ENCODE results near the gene CUL3. TPM values are rescaled to one million over a fixed set of nuclear protein-coding genes. Genes with fewer than 3 reads are reported as not detected.

Gene CUL3
- total RNA-seq, 2 experiments from 2014 or later: 115 TPM

DNA sequence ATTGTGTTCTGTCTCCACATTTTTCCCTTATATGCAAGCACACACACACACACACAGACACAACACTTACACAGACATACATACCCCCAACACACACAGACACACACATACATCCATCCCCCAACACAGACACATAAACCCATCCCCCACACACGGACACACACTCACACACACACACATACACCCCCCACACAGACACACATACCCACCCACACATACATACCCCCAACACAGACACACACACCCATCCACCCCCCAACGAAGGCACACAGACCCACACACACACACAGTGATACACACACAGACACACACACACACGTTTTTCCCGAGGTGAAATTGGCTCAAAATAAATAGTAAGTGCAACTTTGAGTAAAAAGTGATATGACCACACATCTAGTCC is 41.6 kb upstream of the CUL3 start:
- DNase-seq: no peak

DNA sequence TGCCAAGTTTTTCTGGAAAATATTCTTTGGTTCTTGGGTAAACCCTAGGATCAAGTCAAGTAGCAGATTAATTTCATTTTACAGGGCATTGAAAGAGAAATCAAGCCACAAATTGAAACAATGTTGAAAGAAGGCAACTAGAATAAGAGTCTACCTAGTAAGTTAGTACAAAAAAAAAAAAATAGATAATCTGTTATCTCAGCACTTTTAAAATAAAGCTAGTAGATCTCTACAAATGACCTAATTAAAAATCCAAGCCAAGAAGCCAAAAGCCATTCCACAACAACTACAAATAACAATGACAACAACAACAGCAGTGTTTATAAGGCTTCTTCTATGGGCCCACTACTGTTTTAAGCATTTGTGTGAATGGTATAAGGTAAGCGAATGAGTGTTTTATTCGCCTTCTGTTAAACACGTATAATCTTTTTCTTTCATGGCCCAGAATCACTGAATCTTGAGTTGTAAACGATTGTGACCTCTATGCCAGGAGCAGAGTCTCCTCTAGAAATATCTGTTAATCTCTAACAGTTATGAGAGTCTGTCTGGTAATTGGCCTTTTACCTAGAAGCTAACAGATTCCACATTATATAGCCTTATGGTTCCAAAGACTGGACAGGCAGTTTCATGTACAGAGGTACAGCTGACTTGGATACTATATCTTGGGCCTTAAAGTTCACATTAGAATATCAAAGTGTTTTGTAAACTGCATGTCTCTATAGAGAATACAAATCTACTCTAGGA is 28.6 kb upstream of the CUL3 start:
- ChIA-PET POLR2A (no interaction called here), CTCF (no interaction called here)
- ATAC-seq (ENCODE audit: poor library complexity) (no peak), DNase-seq (no peak)
- no peaks in the 10 kb centered on the region for H3K27me3 Mint-ChIP-seq
- H3K9me3 Mint-ChIP-seq: no peaks in the 10 kb centered on the region
- TF ChIP-seq, protein P1, sequence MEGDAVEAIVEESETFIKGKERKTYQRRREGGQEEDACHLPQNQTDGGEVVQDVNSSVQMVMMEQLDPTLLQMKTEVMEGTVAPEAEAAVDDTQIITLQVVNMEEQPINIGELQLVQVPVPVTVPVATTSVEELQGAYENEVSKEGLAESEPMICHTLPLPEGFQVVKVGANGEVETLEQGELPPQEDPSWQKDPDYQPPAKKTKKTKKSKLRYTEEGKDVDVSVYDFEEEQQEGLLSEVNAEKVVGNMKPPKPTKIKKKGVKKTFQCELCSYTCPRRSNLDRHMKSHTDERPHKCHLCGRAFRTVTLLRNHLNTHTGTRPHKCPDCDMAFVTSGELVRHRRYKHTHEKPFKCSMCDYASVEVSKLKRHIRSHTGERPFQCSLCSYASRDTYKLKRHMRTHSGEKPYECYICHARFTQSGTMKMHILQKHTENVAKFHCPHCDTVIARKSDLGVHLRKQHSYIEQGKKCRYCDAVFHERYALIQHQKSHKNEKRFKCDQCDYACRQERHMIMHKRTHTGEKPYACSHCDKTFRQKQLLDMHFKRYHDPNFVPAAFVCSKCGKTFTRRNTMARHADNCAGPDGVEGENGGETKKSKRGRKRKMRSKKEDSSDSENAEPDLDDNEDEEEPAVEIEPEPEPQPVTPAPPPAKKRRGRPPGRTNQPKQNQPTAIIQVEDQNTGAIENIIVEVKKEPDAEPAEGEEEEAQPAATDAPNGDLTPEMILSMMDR (IDR thresholded peaks at IDR 0.05): no peak
- no peak overlapping the region for H3K27ac ChIP-seq (ENCODE audit: low read depth in 1 of 2, low read length in 2 of 2)
- H3K36me3 Mint-ChIP-seq (ENCODE audit: low read depth): no peaks in the 10 kb centered on the region
- intact Hi-C loops (cut with DNase I, micrococcal nuclease): no loop called here
- H3K9me3 ChIP-seq (ENCODE audit: control insufficient read depth in 1 of 2, insufficient read depth in 1 of 2, low read length in 2 of 2): no peaks in the 10 kb centered on the region
- no peak overlapping the region for H3K4me3 ChIP-seq (ENCODE audit: low read length)
- no peak overlapping the region for H3K27ac Mint-ChIP-seq
- no peak overlapping the region for H3K4me3 Mint-ChIP-seq
- H3K4me1 Mint-ChIP-seq (ENCODE audit: low read depth): no peaks in the 10 kb centered on the region
- H3K27me3 ChIP-seq (ENCODE audit: control insufficient read depth in 1 of 2, insufficient read depth in 2 of 2, low read length in 2 of 2): no peaks in the 10 kb centered on the region
- no peaks in the 10 kb centered on the region for H3K4me1 ChIP-seq (ENCODE audit: insufficient read depth, low read length)
- no peaks in the 10 kb centered on the region for H3K36me3 ChIP-seq (ENCODE audit: insufficient read depth, low read length)

More for the DNA sequence above, 41.6 kb upstream of the CUL3 start:
- Mint-ChIP-seq H3K9me3 (no peaks in the 10 kb centered on the region), H3K27ac (no peak overlapping the region), H3K4me3 (no peak overlapping the region), H3K36me3 (ENCODE audit: low read depth) (no peaks in the 10 kb centered on the region), H3K4me1 (ENCODE audit: low read depth) (no peaks in the 10 kb centered on the region), H3K27me3 (no peaks in the 10 kb centered on the region)
- ATAC-seq (ENCODE audit: poor library complexity): no peak
- no peak overlapping the region for H3K27ac ChIP-seq (ENCODE audit: low read depth in 1 of 2, low read length in 2 of 2)
- CTCF ChIA-PET: no interaction called here
- intact Hi-C loops (cut with DNase I, micrococcal nuclease): no loop called here
- H3K27me3 ChIP-seq (ENCODE audit: control insufficient read depth in 1 of 2, insufficient read depth in 2 of 2, low read length in 2 of 2): no peaks in the 10 kb centered on the region
- H3K9me3 ChIP-seq (ENCODE audit: control insufficient read depth in 1 of 2, insufficient read depth in 1 of 2, low read length in 2 of 2): no peaks in the 10 kb centered on the region
- H3K4me3 ChIP-seq (ENCODE audit: low read length): no peak overlapping the region
- POLR2A ChIA-PET: no interaction called here
- TF ChIP-seq, protein P1 (IDR thresholded peaks at IDR 0.05): no peak
- no peaks in the 10 kb centered on the region for H3K36me3 ChIP-seq (ENCODE audit: insufficient read depth, low read length)
- H3K4me1 ChIP-seq (ENCODE audit: insufficient read depth, low read length): no peaks in the 10 kb centered on the region

DNA sequence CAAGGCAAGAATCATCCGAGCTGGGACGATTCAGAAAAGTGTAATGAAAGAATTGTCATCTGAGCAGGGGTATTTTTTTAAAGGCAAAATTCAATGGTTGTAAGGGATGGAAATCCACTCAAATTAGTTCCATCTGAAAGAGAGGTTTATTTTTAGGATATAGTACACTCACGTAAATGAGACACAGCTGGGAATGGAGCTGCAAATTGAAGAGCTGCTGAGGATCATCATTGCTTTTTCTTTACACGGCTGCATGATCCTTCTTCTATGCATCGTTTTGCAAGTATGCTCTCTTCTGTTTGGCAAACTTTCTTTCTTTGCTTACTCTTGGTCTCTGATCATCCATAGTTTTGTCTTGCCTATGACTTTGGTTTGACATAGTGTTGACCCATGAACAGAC is 27.4 kb upstream of the CUL3 start:
- ATAC-seq (ENCODE audit: poor library complexity): no peak
- POLR2A ChIA-PET: no interaction called here

More for the DNA sequence above, 27.4 kb upstream of the CUL3 start:
- peaks cover 4% of the 10 kb centered on the region for H3K27me3 Mint-ChIP-seq
- no peaks in the 10 kb centered on the region for H3K4me1 Mint-ChIP-seq (ENCODE audit: low read depth)
- Histone ChIP-seq H3K4me3 (ENCODE audit: low read length) (no peak overlapping the region), H3K36me3 (ENCODE audit: insufficient read depth, low read length) (no peaks in the 10 kb centered on the region), H3K27me3 (ENCODE audit: control insufficient read depth in 1 of 2, insufficient read depth in 2 of 2, low read length in 2 of 2) (no peaks in the 10 kb centered on the region), H3K9me3 (ENCODE audit: control insufficient read depth in 1 of 2, insufficient read depth in 1 of 2, low read length in 2 of 2) (no peaks in the 10 kb centered on the region), H3K4me1 (ENCODE audit: insufficient read depth, low read length) (no peaks in the 10 kb centered on the region), H3K27ac (ENCODE audit: low read depth in 1 of 2, low read length in 2 of 2) (no peak overlapping the region)
- TF ChIP-seq, protein P1 (IDR thresholded peaks at IDR 0.05): no peak
- no peak overlapping the region for H3K27ac Mint-ChIP-seq
- H3K9me3 Mint-ChIP-seq: no peaks in the 10 kb centered on the region
- H3K36me3 Mint-ChIP-seq (ENCODE audit: low read depth): no peaks in the 10 kb centered on the region
- H3K4me3 Mint-ChIP-seq: no peak overlapping the region
- CTCF ChIA-PET: no interaction called here
- intact Hi-C loops (cut with DNase I, micrococcal nuclease): no loop called here
- DNase-seq: no peak

All from CD4-positive, alpha-beta T cell (primary cell).